ENCODE measurements around the gene NHLRC1.

GRCh38 chr6:18147160-18147559, 24.7 kb upstream of the NHLRC1 start:
- TF ChIP-seq CTCF (IDR thresholded peaks at IDR 0.05; ENCODE audit: insufficient read depth, low read length, poor library complexity, severe bottlenecking) = no peak
- TF ChIP-seq EZH2phosphoT487 (conservative IDR thresholded peaks at IDR 0.05; ENCODE audit: low read length) = no peak
